Mucosa of descending colon (tissue), 3 donors: ENCODE measurements around the gene IGHMBP2. TPM values are rescaled to one million over a fixed set of nuclear protein-coding genes. Genes with fewer than 3 reads are reported as not detected.

Source experiments
- ATAC-seq: fragments of 200-7000 bp; cut with Tn5 transposase; one replicate; pipeline ENCODE4 v1.9.1; 2020; ENCODE audit warnings: mild to moderate bottlenecking, moderate library complexity
- DNase-seq, 3 donors: peaks; one replicate each; pipeline ENCODE4 v3.0.0-alpha.2; 2020
- H3K36me3 ChIP-seq: fragments of 200-600 bp; one replicate; pipeline ENCODE4 v1.8.0; 2021; ENCODE audit warnings: low read depth, mild to moderate bottlenecking
- H3K4me1 ChIP-seq: fragments of 200-600 bp; one replicate; pipeline ENCODE4 v1.8.0; 2021; ENCODE audit warnings: low read depth, mild to moderate bottlenecking
- H3K4me3 ChIP-seq: fragments of 200-600 bp; one replicate; pipeline ENCODE4 v1.8.0; 2021; ENCODE audit warnings: mild to moderate bottlenecking
- H3K9me3 ChIP-seq: fragments of 200-600 bp; one replicate; pipeline ENCODE4 v1.8.0; 2021; ENCODE audit warnings: mild to moderate bottlenecking
- CTCF ChIP-seq: fragments of 200-600 bp; IDR thresholded peaks from one replicate; pipeline ENCODE4 v1.8.0; 2022; ENCODE audit warnings: antibody characterized with exemption, mild to moderate bottlenecking
- intact Hi-C, 2 donors: fragments of 100-400 bp; cut with DNase I in 1 of 2; cut with micrococcal nuclease in 1 of 2; formaldehyde crosslinking; loops; one replicate each; pipeline versions ENCODE4 v1.11.0 to v1.11.1; 2022; cut with DNase I, micrococcal nuclease
- total RNA-seq, 3 donors: library from RNA; stranded (reverse); fragmentation: NEBNext Ultra II Directional in 2 of 3; extraction: Animal tissue kit (Norgen Biotek cat#: 25700) in 2 of 3; gene quantifications; one replicate each; pipeline versions ENCODE4 v1.2.1 to v1.2.4, GENCODE V29; 2021 to 2023
- donor health status: DM: no; HTN: no; CAD: no; lungs with moderate emphysema.
- donor health status: DM: no; HTN: no; CAD: no.
- donor health status: DM: no; HTN: yes; CAD: no.

Gene IGHMBP2
- total RNA-seq, 3 donors from 2014 or later = 19.7 to 44.7 (median 25.8) TPM

- no peaks in the 10 kb centered on the region for H3K4me1 ChIP-seq
- H3K4me3 ChIP-seq = no peak overlapping the region
- H3K36me3 ChIP-seq = no peaks in the 10 kb centered on the region
- intact Hi-C loops = no loop called here
- no peak for DNase-seq
- H3K9me3 ChIP-seq = no peaks in the 10 kb centered on the region
- ATAC-seq = no peak
- no peak for TF ChIP-seq CTCF
Measured at GRCh38 chr11:68965901-68966853, 62.5 kb downstream of the IGHMBP2 start.

GRCh38 chr11:68966894-68967780 is 63.4 kb downstream of the IGHMBP2 start:
- DNase-seq = no peak
- H3K4me1 ChIP-seq = no peaks in the 10 kb centered on the region
- H3K36me3 ChIP-seq = no peaks in the 10 kb centered on the region
- TF ChIP-seq CTCF = no peak
- H3K4me3 ChIP-seq = no peak overlapping the region
- intact Hi-C loops = no loop called here
- no peak for ATAC-seq
- no peaks in the 10 kb centered on the region for H3K9me3 ChIP-seq

- Histone ChIP-seq H3K4me3 (no peak overlapping the region), H3K4me1 (no peaks in the 10 kb centered on the region), H3K36me3 (no peaks in the 10 kb centered on the region), H3K9me3 (no peaks in the 10 kb centered on the region)
- DNase-seq = peak in 1 of 3 donors; percentile 2
- TF ChIP-seq CTCF = no peak
- intact Hi-C loops = no loop called here
- ATAC-seq = no peak
Measured at GRCh38 chr11:68968306-68969250, 64.9 kb downstream of the IGHMBP2 start.

GRCh38 chr11:68969386-68969785 is 65.7 kb downstream of the IGHMBP2 start:
- intact Hi-C loops = no loop called here
- DNase-seq = no peak
- Histone ChIP-seq H3K9me3 (no peaks in the 10 kb centered on the region), H3K4me3 (no peak overlapping the region), H3K4me1 (no peaks in the 10 kb centered on the region), H3K36me3 (no peaks in the 10 kb centered on the region)
- ATAC-seq = no peak
- TF ChIP-seq CTCF = no peak
